Activated naive CD8-positive, alpha-beta T cell treated with anti-CD3 and anti-CD28 coated beads for 36 hours (primary cell): Measurements from ENCODE around the gene CMC4. TPM values are rescaled to one million over a fixed set of nuclear protein-coding genes. Genes with fewer than 3 reads are reported as not detected.

ENCODE experiments used
- DNase-seq: peaks from one replicate; pipeline ENCODE4 v3.0.0; 2021
- H3K27ac Mint-ChIP-seq: one replicate; pipeline ENCODE4 v1.8.0; 2022; ENCODE audit warnings: mild to moderate bottlenecking, moderate library complexity, mixed read lengths
- H3K27me3 Mint-ChIP-seq: one replicate; pipeline ENCODE4 v1.8.0; 2022; ENCODE audit warnings: mild to moderate bottlenecking, mixed read lengths
- H3K36me3 Mint-ChIP-seq: one replicate; pipeline ENCODE4 v1.8.0; 2021; ENCODE audit warnings: mild to moderate bottlenecking, mixed read lengths
- H3K4me1 Mint-ChIP-seq: one replicate; pipeline ENCODE4 v1.8.0; 2021; ENCODE audit warnings: mixed read lengths
- H3K4me3 Mint-ChIP-seq: one replicate; pipeline ENCODE4 v1.8.0; 2022; ENCODE audit warnings: mild to moderate bottlenecking, moderate library complexity, mixed read lengths
- H3K9me3 Mint-ChIP-seq: one replicate; pipeline ENCODE4 v1.8.0; 2022; ENCODE audit warnings: mixed read lengths
- total RNA-seq, 2 experiments: library from RNA; stranded (reverse); gene quantifications; one replicate each; pipeline ENCODE4 v1.2.3, GENCODE V29; 2021

The CMC4 gene, protein sequence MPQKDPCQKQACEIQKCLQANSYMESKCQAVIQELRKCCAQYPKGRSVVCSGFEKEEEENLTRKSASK
- 1 to 10 TPM; 4.6 to 5.0 TPM for total RNA-seq

DNA sequence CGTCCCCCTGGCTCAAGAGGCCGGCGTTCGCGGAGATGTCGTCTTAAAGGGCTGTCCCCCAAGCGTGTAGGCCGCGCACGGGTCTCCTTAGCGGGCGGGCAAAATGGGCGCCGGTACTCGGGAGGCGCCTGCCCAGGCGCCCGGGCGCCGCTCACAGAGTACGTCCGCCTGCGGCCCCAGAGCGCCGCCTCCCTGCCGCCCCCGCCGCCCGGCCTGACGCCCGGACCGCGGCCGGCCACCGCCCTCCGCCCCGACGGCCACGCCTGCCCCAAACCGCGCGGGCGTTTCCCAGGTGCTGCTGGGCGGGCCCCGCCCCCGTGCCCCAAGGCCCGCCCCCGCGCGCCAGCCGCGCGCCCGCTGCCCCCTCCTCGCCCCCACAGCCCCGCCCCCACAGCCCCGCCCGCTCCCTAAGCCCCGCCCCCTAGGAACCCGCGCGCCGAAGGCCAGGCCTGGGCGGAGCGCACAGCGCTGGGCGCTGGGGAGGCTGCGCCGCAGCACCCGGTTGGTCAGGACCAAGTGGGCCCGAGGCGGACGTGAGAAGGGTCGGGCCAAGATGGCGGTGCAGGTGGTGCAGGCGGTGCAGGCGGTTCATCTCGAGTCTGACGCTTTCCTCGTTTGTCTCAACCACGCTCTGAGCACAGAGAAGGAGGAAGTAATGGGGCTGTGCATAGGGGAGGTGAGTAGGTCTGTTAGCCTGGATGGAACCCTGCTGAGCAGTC is at the start of gene CMC4, which contains the start of the genes BRCC3 and MTCP1:
Gene CMC4, minus strand, starts transcription at position 162 of the 719 bp plus-strand sequence. CDS start 7,113 bp downstream, outside the sequence.
Gene BRCC3, plus strand, starts transcription at position 534 of the 719 bp plus-strand sequence. Its CDS starts 20 bp downstream, at position 554.
Gene MTCP1, minus strand, starts transcription at position 162 of the 719 bp plus-strand sequence. CDS start 5,126 bp downstream, outside the sequence.
- no peaks in the 10 kb centered on the region for H3K9me3 Mint-ChIP-seq
- DNase-seq: peak; percentile 82
- no peaks in the 10 kb centered on the region for H3K27me3 Mint-ChIP-seq
- H3K4me3 Mint-ChIP-seq: peak within 1 kb of the TSS; percentile 92
- peaks cover 25% of the 10 kb centered on the region for H3K36me3 Mint-ChIP-seq
- H3K4me1 Mint-ChIP-seq: peaks cover 35% of the 10 kb centered on the region
- peak within 1 kb of the TSS; percentile 94 for H3K27ac Mint-ChIP-seq

DNA sequence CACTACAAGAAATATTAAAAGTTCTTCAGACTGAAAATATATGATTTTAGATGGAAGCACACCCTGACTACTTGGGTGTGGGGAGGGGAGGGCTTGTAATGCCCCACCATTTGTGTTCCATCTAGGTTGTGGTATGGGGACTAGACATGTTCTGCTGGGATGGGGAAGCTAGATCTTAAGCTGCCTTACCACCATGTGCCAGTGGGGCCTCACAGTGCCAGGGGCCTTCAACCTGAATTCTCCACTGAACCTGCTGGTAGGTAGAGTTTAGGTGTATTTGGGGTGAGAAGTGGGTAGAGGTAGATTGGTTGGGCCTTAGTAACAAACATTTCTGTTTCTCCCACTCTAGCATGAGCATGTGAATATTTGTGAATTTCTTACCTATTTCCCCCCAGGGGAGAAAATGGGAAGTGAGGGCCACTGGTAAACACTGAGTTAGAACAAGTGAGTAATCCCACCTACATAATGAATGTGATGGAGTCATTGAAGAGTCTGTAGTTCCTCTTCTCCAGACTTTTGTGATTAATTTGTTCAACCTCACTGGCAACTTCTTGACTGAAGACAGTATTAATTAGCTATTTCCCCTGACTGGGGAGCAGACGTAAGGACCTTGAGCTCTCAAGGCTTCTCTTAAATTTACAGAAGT is 44.4 kb upstream of the CMC4 start:
- no peak overlapping the region for H3K27ac Mint-ChIP-seq
- no peaks in the 10 kb centered on the region for H3K4me1 Mint-ChIP-seq
- no peaks in the 10 kb centered on the region for H3K27me3 Mint-ChIP-seq
- no peak for DNase-seq
- no peaks in the 10 kb centered on the region for H3K9me3 Mint-ChIP-seq
- H3K36me3 Mint-ChIP-seq: peaks cover 35% of the 10 kb centered on the region
- H3K4me3 Mint-ChIP-seq: no peak overlapping the region

DNA sequence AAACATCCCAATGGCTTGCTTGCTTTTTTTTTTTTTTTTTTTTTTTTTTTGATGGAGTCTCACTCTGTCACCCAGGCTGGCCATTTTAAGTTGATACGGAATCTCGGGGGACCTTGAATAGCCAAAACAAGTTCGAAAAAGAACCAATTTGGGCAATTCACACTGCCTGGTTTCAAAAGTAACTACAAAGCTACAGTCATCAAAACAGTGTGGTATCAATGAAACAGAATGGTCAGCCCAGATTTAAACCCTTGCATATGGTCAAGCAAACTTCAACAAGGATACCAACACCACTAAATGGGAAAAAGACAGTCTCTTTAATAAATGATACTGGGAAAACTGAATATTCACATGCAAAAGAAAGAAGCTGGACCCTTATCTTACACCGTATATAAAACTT is 42.2 kb upstream of the CMC4 start:
- no peak overlapping the region for H3K4me3 Mint-ChIP-seq

DNA sequence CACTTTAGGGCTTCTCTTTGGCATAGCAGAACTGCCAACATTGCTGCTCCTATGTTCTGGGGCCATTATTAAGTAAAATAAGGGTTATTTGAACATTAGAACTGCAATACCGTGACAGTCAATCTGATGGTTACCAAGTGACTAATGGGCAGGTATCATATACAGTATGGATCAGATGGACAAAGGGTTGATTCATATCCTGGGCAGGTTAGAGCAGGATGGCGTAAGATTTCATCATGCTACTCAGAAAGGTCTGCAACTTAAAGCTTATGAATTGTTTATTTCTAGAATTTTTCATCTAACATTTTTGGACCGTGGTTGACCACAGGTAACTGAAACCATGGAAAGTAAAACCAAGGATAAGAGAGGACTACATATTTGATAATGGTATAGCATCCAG is 41.2 kb upstream of the CMC4 start:
- Mint-ChIP-seq H3K27me3 (no peaks in the 10 kb centered on the region), H3K4me3 (no peak overlapping the region), H3K27ac (no peak overlapping the region), H3K36me3 (peaks cover 42% of the 10 kb centered on the region), H3K4me1 (peaks cover 13% of the 10 kb centered on the region), H3K9me3 (no peaks in the 10 kb centered on the region)
- no peak for DNase-seq

More for the DNA sequence above, 42.2 kb upstream of the CMC4 start:
- H3K9me3 Mint-ChIP-seq: no peaks in the 10 kb centered on the region
- H3K27ac Mint-ChIP-seq: no peak overlapping the region
- H3K4me1 Mint-ChIP-seq: peaks cover 8% of the 10 kb centered on the region
- H3K27me3 Mint-ChIP-seq: no peaks in the 10 kb centered on the region
- no peak for DNase-seq
- peaks cover 36% of the 10 kb centered on the region for H3K36me3 Mint-ChIP-seq

DNA sequence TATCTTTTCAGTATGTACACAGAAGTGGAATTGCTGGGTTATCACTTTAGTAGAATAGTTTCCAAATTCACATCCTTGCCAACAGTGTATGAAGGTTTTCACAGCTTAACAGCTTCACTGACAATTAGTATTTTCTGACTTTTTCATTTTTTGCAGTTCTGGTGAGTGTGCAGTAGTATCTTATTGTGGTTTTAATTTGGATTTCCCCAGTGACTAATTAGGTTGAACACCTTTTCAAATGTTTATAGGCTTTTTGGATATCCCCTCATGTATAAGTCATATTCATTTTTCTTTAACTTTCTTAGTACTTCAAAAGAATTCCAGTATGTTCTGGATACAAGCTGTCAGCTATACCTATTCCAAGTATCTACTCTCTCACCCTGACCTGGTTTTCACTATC is 37.5 kb upstream of the CMC4 start:
- Mint-ChIP-seq H3K27ac (no peak overlapping the region), H3K36me3 (peaks cover 31% of the 10 kb centered on the region), H3K4me1 (peaks cover 13% of the 10 kb centered on the region), H3K27me3 (no peaks in the 10 kb centered on the region), H3K4me3 (no peak overlapping the region), H3K9me3 (no peaks in the 10 kb centered on the region)
- DNase-seq: no peak

DNA sequence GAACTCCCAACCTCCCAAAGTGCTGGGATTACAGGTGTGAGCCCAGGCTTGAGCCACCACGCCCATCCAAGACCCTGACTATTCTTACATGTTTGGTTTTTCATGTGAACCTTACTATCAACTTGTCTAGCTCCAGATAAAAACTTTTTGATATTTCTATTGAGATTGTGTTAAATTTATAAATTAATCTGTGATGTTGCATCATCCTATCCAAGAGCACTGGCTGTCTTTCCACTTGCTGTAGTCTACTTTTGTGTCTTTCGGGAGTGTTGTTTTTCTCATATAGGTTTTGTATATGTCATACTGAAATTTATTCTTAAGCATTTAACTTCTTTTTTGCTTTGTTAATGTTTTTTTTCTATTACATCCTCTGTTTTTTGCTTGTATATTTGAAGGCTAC is 35.0 kb upstream of the CMC4 start:
- H3K27ac Mint-ChIP-seq: no peak overlapping the region
- DNase-seq: no peak
- peaks cover 22% of the 10 kb centered on the region for H3K36me3 Mint-ChIP-seq
- H3K4me1 Mint-ChIP-seq: peaks cover 13% of the 10 kb centered on the region
- no peaks in the 10 kb centered on the region for H3K9me3 Mint-ChIP-seq
- H3K4me3 Mint-ChIP-seq: no peak overlapping the region
- H3K27me3 Mint-ChIP-seq: no peaks in the 10 kb centered on the region

DNA sequence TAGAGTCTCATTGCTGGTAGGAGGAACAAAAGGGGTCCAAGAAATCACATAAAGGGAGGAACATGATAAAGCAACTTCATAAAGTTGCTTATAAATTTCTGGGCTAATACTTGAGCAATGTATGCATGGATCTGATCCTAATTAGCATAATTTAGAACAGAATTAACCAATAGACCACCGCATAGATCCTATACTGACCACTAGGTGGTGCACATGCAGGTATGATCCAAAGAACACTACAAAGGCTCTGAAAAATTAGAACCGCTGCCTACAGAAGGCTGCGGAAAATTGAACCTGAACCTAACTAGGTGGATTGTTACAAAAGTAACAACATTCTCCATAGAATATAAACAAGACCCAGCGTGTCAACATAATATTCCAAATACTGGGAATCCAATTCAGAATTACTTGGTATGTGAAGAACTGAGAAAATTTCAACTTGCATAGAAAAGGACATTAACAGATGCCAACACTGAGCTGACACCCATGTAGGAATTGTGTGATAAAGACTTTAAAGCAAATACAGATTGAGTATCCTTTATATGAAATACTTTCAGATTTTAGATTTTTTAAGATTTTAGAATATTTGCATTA is 23.6 kb upstream of the CMC4 start:
- Mint-ChIP-seq H3K4me3 (no peak overlapping the region), H3K9me3 (no peaks in the 10 kb centered on the region), H3K36me3 (peaks cover 18% of the 10 kb centered on the region), H3K4me1 (no peaks in the 10 kb centered on the region), H3K27ac (no peak overlapping the region), H3K27me3 (no peaks in the 10 kb centered on the region)
- peak; percentile 5 for DNase-seq

DNA sequence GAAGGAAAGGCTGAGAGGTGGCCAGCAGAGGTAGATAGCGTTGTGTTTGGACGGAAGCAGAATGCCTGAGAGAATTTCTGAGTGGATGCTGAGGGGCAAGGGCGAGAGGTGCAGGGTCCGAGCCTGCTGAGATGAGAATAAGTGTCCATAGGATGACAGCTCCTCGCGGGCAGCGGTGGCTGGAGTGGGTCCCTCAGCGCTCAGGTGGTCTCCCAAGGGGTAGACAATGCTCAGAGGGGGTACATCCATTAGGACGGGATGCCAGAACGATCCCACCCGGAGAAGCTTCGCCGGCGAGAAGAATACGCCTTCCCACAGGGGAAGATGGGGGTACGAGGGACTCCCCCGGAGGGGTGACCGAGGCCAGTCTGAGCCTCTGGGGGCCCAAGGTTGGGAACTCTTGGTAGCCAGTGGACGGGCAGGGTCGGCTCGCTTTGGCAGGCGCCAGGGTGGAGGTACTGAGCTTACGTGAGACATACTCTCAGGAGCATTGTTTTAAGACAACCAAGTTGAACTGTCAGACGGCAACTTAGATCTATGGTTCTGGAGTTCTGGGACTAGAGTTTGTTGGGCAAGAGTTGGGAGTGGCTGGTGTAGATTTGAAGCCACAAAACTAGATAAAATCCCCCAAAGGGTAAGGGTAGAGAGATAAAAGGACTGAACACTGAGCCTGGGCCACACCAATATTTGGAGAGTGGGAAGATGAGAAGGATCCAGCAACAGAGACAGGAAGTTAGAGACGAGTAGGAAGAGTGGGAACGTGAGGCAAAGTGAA is 16.2 kb upstream of the CMC4 start:
- H3K4me1 Mint-ChIP-seq: peaks cover 3% of the 10 kb centered on the region
- no peak overlapping the region for H3K27ac Mint-ChIP-seq
- no peak overlapping the region for H3K4me3 Mint-ChIP-seq
- H3K36me3 Mint-ChIP-seq: peaks cover 4% of the 10 kb centered on the region
- H3K27me3 Mint-ChIP-seq: no peaks in the 10 kb centered on the region
- no peak for DNase-seq
- H3K9me3 Mint-ChIP-seq: no peaks in the 10 kb centered on the region

DNA sequence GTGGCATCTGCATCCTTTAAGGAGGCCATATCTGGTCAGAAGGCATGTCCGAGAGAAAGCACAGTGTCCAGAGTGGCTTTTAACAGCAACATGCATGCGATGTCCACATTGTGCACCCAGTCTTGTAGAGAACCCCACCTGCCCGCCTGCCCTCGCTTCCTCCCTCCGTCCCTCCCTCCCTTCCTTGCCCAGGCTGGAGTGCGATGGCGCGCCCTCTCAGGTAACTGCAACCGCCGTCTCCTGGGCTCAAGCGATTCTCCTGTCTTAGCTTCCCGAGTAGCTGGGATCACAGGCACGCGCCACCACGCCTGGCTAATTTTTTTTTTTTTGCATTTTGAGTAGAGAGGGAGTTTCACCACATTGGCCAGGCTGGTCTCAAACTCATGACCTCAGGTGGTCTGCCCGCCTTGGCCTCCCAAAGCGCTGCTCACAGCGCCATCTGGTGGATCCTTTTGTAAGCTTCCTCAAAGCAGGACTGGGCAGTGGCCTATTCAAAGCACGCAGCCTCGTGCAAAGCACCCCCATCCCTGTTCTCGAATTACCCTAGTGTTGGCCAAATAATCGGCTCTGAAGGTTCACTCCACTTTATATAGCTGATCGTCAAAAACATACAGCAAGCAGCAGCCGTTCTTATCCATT is 15.4 kb upstream of the CMC4 start:
- Mint-ChIP-seq H3K27ac (no peak overlapping the region), H3K4me3 (no peak overlapping the region), H3K9me3 (no peaks in the 10 kb centered on the region), H3K4me1 (peaks cover 3% of the 10 kb centered on the region), H3K27me3 (no peaks in the 10 kb centered on the region), H3K36me3 (peaks cover 4% of the 10 kb centered on the region)
- DNase-seq: peak; percentile 43

DNA sequence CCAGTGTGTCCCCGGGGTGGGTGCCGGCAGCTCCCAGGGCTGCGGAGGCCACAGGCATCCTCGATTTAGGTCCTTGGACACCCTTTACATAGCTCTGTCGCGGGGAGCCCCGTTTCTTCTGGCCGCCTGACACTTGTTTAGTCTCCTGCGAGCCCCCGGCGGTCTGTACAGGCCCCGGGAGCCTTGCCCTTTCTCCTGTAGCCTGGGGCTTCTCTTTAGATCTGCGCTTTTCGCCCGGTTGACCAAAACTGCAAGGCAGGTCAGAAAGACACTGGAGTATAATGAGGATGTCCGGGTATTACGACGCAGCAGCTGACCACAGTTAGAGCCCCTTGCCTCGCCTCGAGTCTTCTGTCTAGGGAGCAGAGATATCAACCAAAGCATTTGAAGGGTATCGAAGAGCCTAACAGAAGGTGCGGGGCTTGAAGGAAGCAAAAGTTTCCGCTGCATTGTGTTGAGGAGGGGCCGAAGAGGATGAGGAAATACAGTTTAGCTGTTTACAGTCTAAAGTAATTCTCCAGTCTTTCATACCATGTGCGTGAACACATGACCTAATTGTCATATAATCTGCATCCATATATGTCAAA is 851 bp upstream of the CMC4 start:
- no peak for DNase-seq
- H3K36me3 Mint-ChIP-seq: peaks cover 28% of the 10 kb centered on the region
- H3K4me3 Mint-ChIP-seq: peak overlapping the region; percentile 92
- peaks cover 35% of the 10 kb centered on the region for H3K4me1 Mint-ChIP-seq
- no peaks in the 10 kb centered on the region for H3K27me3 Mint-ChIP-seq
- H3K9me3 Mint-ChIP-seq: no peaks in the 10 kb centered on the region
- H3K27ac Mint-ChIP-seq: peak overlapping the region; percentile 94

DNA sequence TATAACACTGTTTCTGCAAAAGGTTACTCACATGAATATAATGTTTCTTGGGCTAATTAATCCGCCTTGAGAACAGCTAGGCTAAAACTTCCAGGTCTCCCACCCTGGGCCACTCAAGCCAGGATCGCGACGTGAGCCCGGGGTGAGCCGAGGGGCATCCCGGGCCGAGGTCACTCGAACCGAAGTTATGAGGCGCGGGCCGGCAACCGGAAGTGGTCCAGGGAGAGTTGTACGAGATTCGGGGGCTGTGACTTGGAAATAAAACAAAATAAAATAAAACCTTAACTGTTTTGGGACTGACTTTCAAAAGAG is 317 bp downstream of the CMC4 start:
- H3K27ac Mint-ChIP-seq: peak overlapping the region; percentile 89
- peaks cover 24% of the 10 kb centered on the region for H3K36me3 Mint-ChIP-seq
- H3K4me3 Mint-ChIP-seq: peak overlapping the region; percentile 80
- no peaks in the 10 kb centered on the region for H3K9me3 Mint-ChIP-seq
- no peaks in the 10 kb centered on the region for H3K27me3 Mint-ChIP-seq
- peaks cover 35% of the 10 kb centered on the region for H3K4me1 Mint-ChIP-seq
- no peak for DNase-seq

DNA sequence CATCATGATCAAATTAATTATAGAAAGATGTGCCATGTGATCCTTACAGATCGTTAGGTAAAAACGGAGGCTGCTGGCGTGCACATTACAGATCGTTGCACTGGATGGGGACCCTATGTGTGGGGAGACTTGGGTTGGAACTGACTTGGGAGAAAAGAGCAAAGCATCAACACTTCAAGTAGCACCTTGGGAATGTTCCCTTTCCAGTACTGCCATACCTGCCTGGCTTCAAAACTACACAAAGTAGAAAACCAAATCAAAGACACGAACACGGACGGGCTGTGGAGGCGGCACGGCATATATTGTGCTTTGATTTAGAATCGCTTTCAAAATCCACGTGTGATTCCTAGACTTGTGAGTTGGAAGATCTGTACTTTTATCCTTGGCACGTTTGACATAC is 898 bp downstream of the CMC4 start:
- Mint-ChIP-seq H3K36me3 (peaks cover 20% of the 10 kb centered on the region), H3K27me3 (no peaks in the 10 kb centered on the region), H3K4me3 (peak overlapping the region; percentile 80), H3K9me3 (no peaks in the 10 kb centered on the region), H3K27ac (peak overlapping the region; percentile 89), H3K4me1 (peaks cover 35% of the 10 kb centered on the region)
- DNase-seq: no peak

DNA sequence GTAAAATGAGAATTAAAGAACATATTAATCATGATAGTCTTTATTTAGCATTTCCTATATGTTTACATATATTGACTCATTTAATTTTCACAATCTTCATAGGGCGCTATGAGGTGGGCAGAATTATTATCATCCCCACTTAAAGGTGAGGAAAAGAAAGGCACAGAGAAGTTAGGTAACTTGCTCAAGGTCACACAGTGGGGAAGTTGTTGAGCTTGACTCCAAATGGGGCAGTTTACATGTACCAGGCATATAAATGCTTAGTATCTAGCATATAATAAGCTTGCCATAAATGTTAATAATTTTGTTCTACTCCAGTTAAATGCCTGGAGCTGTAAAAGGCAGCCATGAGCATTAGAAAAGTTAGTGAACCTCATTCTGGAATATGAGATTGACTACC is 1.5 kb downstream of the CMC4 start:
- Mint-ChIP-seq H3K27me3 (no peaks in the 10 kb centered on the region), H3K9me3 (no peaks in the 10 kb centered on the region), H3K27ac (no peak overlapping the region), H3K4me3 (peak overlapping the region; percentile 80), H3K36me3 (peaks cover 20% of the 10 kb centered on the region), H3K4me1 (peaks cover 34% of the 10 kb centered on the region)
- no peak for DNase-seq

DNA sequence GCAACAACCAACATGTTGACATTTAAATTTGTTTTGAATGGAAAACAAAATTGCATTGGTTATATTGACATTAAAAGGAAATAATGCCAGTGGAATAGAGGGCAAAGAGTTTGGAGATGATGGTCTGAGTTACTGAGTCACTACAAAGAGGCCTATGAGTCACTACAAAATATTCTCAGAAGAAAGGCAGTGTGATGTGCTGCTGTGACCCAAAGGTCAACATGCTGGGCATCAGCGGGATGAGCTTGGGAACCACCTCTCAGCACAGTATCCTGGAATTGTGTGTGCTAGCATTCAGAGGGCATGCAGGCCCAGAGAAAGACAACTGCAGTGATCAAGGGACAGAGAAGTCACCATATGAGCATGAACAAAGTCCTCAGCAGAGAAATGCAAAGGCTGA is 2.8 kb downstream of the CMC4 start:
- Mint-ChIP-seq H3K9me3 (no peaks in the 10 kb centered on the region), H3K27ac (peak overlapping the region; percentile 67), H3K4me1 (peaks cover 23% of the 10 kb centered on the region), H3K4me3 (peak overlapping the region; percentile 51), H3K36me3 (peaks cover 9% of the 10 kb centered on the region), H3K27me3 (no peaks in the 10 kb centered on the region)
- no peak for DNase-seq
